Epidermal melanocyte (primary cell): ENCODE results near the gene HEATR5B.
"Not testable (repeated sequence)": the region's sequence is repeated elsewhere in the genome, so short reads cannot be mapped to it uniquely, and the experiment has no call there.

Source experiments
- DNase-seq: peaks from one replicate; pipeline ENCODE4 v3.0.0; 2011; ENCODE audit warnings: low spot score; ENCODE audit not compliant: insufficient read length

The HEATR5B gene

GRCh38 chr2:36945240-36945639 is 138.9 kb downstream of the HEATR5B start:
- not testable (repeated sequence) for DNase-seq

- no peak for DNase-seq
These were observed 142.3 kb downstream of the HEATR5B start for GRCh38 chr2:36941867-36942266.

GRCh38 chr2:36936526-36936925 is 147.6 kb downstream of the HEATR5B start:
- DNase-seq: not testable (repeated sequence)

- DNase-seq: not testable (repeated sequence)
These were observed 152.5 kb downstream of the HEATR5B start for GRCh38 chr2:36931688-36932087.
